H1 (cell line): ENCODE measurements around the gene OLR1. TPM values are rescaled to one million over a fixed set of nuclear protein-coding genes. Genes with fewer than 3 reads are reported as not detected.
A peak's percentile ranks its signal among the peaks of the same experiment; 100 is the strongest.

ENCODE experiments used
- CTCF ChIA-PET: fragments of 300-600 bp; sonication (Branson Sonifier 250); formaldehyde crosslinking; loops from one replicate; lab custom pipeline; 2021; ENCODE audit not compliant: partially characterized antibody; lab: Charles Lee
- POLR2A ChIA-PET: fragments of 300-600 bp; sonication (Branson Sonifier 250); formaldehyde crosslinking; loops from one replicate; lab custom pipeline; 2021; ENCODE audit warnings: inconsistent platforms; ENCODE audit not compliant: partially characterized antibody; lab: Charles Lee
- DNase-seq, 2 experiments: peaks; one replicate each; pipeline versions ENCODE4 v3.0.0 to v3.0.0-alpha.2; 2010 to 2022; ENCODE audit warnings: low spot score in 2 of 2, low read depth in 1 of 2, mixed read lengths in 1 of 2
- FAIRE-seq: peaks from 2 replicates; lab custom pipeline; 2011; peaks lifted over from hg19 to GRCh38; lab: Jason Lieb, UNC
- H2AFZ ChIP-seq: 2 replicates; pipeline ENCODE4 v1.8.1; 2012; ENCODE audit warnings: low read length, inconsistent platforms
- H2AK5ac ChIP-seq: 2 replicates; pipeline ENCODE4 v1.6.1; 2013; ENCODE audit warnings: low read depth, low read length
- H2BK120ac ChIP-seq: replicated peaks from 2 replicates; pipeline ENCODE3; 2013; ENCODE audit warnings: low read depth, low read length, inconsistent platforms
- H2BK12ac ChIP-seq: 2 replicates; pipeline ENCODE4 v1.6.1; 2013; ENCODE audit warnings: low read depth, low read length
- H2BK15ac ChIP-seq: 2 replicates; pipeline ENCODE4 v1.6.1; 2013; ENCODE audit warnings: low read length
- H2BK20ac ChIP-seq: 2 replicates; pipeline ENCODE4 v1.6.1; 2013; ENCODE audit warnings: low read length
- H2BK5ac ChIP-seq: 2 replicates; pipeline ENCODE4 v1.6.1; 2013; ENCODE audit warnings: low read depth, low read length
- H3K14ac ChIP-seq: 2 replicates; pipeline ENCODE4 v1.6.1; 2013; ENCODE audit warnings: inconsistent platforms; ENCODE audit not compliant: insufficient read length
- H3K18ac ChIP-seq: 2 replicates; pipeline ENCODE4 v1.6.1; 2013; ENCODE audit warnings: low read length; ENCODE audit errors: extremely low read depth
- H3K23ac ChIP-seq: 2 replicates; pipeline ENCODE4 v1.6.1; 2013; ENCODE audit warnings: inconsistent platforms; ENCODE audit not compliant: insufficient read length
- H3K23me2 ChIP-seq: 2 replicates; pipeline ENCODE4 v1.6.1; 2013; ENCODE audit warnings: low read depth, low read length
- H3K27ac ChIP-seq: 2 replicates; pipeline ENCODE4 v1.6.1; 2011; ENCODE audit warnings: low read depth, low read length, inconsistent platforms
- H3K27me3 ChIP-seq, 4 experiments: replicated peaks in 1 of 4; 1 replicate in 1 of 4; 2 replicates in 3 of 4; pipeline versions ENCODE4 v1.6.1 to v1.8.1; 2011 to 2013; ENCODE audit warnings: low read length in 3 of 4, mild to moderate bottlenecking in 3 of 4, inconsistent platforms in 2 of 4, mixed read lengths in 2 of 4, moderate library complexity in 1 of 4; ENCODE audit not compliant: control insufficient read depth in 3 of 4, insufficient read depth in 3 of 4; ENCODE audit errors: extremely low read depth in 1 of 4
- H3K36me3 ChIP-seq, 4 experiments: 2 replicates each; pipeline versions ENCODE4 v1.6.1 to v1.8.1; 2011 to 2013; ENCODE audit warnings: mild to moderate bottlenecking in 4 of 4, low read length in 3 of 4, moderate library complexity in 2 of 4, control low read depth in 1 of 4, inconsistent platforms in 1 of 4; ENCODE audit not compliant: insufficient read depth in 4 of 4, control insufficient read depth in 2 of 4
- H3K4ac ChIP-seq: replicated peaks from 2 replicates; pipeline ENCODE3; 2013; ENCODE audit warnings: low read length, low read depth, mixed read lengths, inconsistent platforms; ENCODE audit not compliant: insufficient read length
- H3K4me1 ChIP-seq, 4 experiments: replicated peaks in 1 of 4; 1 replicate in 1 of 4; 2 replicates in 3 of 4; pipeline versions ENCODE4 v1.6.1 to v1.8.1; 2011 to 2013; ENCODE audit warnings: low read length in 3 of 4, inconsistent platforms in 2 of 4, mixed read lengths in 1 of 4; ENCODE audit not compliant: insufficient read depth in 4 of 4, control insufficient read depth in 3 of 4
- H3K4me2 ChIP-seq, 2 experiments: 2 replicates each; pipeline versions ENCODE4 v1.6.1 to v1.8.1; 2011 to 2013; ENCODE audit warnings: low read depth in 2 of 2, low read length in 2 of 2, control low read depth in 1 of 2, inconsistent platforms in 1 of 2, mild to moderate bottlenecking in 1 of 2; ENCODE audit not compliant: insufficient read depth in 1 of 2
- H3K4me3 ChIP-seq, 4 experiments: fragments of 200-600, 300-600 bp in 1 of 4; sonication (generic), shearing (Covaris generic), sonication (Bioruptor Twin) in 1 of 4; 2 replicates each; pipeline versions ENCODE4 v1.5.1 to v1.8.1; 2011 to 2016; ENCODE audit warnings: low read length in 4 of 4, low read depth in 3 of 4, control low read depth in 2 of 4, inconsistent platforms in 2 of 4, mild to moderate bottlenecking in 2 of 4, mixed read lengths in 1 of 4, moderate library complexity in 1 of 4; ENCODE audit not compliant: insufficient read depth in 2 of 4; ENCODE audit errors: extremely low read depth in 1 of 4
- H3K56ac ChIP-seq: replicated peaks from 2 replicates; pipeline ENCODE3; 2013; ENCODE audit warnings: low read depth, mild to moderate bottlenecking, mixed read lengths, low read length, inconsistent platforms; ENCODE audit not compliant: insufficient read length
- H3K79me1 ChIP-seq: 2 replicates; pipeline ENCODE4 v1.6.1; 2013; ENCODE audit warnings: low read depth, low read length, control low read depth
- H3K79me2 ChIP-seq, 2 experiments: 2 replicates each; pipeline versions ENCODE4 v1.6.1 to v1.8.1; 2012 to 2013; ENCODE audit warnings: low read length in 2 of 2, mild to moderate bottlenecking in 2 of 2, inconsistent platforms in 1 of 2; ENCODE audit not compliant: insufficient read depth in 2 of 2, control insufficient read depth in 1 of 2
- H3K9ac ChIP-seq, 4 experiments: replicated peaks in 1 of 4; 1 replicate in 1 of 4; 2 replicates in 3 of 4; pipeline versions ENCODE4 v1.6.1 to v1.8.1; 2011 to 2013; ENCODE audit warnings: low read depth in 3 of 4, low read length in 3 of 4, control low read depth in 2 of 4, mild to moderate bottlenecking in 2 of 4, moderate library complexity in 2 of 4, inconsistent platforms in 1 of 4; ENCODE audit errors: extremely low read depth in 1 of 4
- H3K9me3 ChIP-seq, 2 experiments: 2 replicates each; pipeline versions ENCODE4 v1.6.1 to v1.8.1; 2012 to 2013; ENCODE audit warnings: mild to moderate bottlenecking in 2 of 2, moderate library complexity in 2 of 2, control low read depth in 1 of 2, inconsistent platforms in 1 of 2, low read depth in 1 of 2, low read length in 1 of 2, mixed read lengths in 1 of 2; ENCODE audit not compliant: insufficient read depth in 2 of 2
- H4K20me1 ChIP-seq, 2 experiments: replicated peaks in 1 of 2; 2 replicates each; pipeline versions ENCODE3 to v1.8.1; 2011 to 2013; ENCODE audit warnings: inconsistent platforms in 2 of 2, low read length in 2 of 2, mild to moderate bottlenecking in 1 of 2; ENCODE audit not compliant: insufficient read depth in 2 of 2, control insufficient read depth in 1 of 2
- H4K5ac ChIP-seq: 2 replicates; pipeline ENCODE4 v1.6.1; 2013; ENCODE audit warnings: low read length, low read depth, mixed read lengths, inconsistent platforms; ENCODE audit not compliant: insufficient read length
- H4K8ac ChIP-seq: 2 replicates; pipeline ENCODE4 v1.8.0; 2013; ENCODE audit warnings: mild to moderate bottlenecking, moderate library complexity, low read length, inconsistent platforms; ENCODE audit not compliant: insufficient read depth; ENCODE audit errors: extremely low read depth
- H4K91ac ChIP-seq: replicated peaks from 2 replicates; pipeline ENCODE3; 2013; ENCODE audit warnings: low read length, mixed read lengths, inconsistent platforms; ENCODE audit not compliant: insufficient read length
- CHD1 ChIP-seq: IDR thresholded peaks from 2 replicates; pipeline ENCODE4 v1.6.1; 2012; ENCODE audit warnings: low read depth, low read length, improper control_type of control experiment
- CREB1 ChIP-seq: IDR thresholded peaks from 2 replicates; pipeline ENCODE4 v1.6.1; 2012; ENCODE audit warnings: inconsistent platforms
- CTBP2 ChIP-seq: IDR thresholded peaks from 2 replicates; pipeline ENCODE4 v1.7.0; 2011; ENCODE audit warnings: borderline replicate concordance, mild to moderate bottlenecking, moderate library complexity, mixed read lengths, low read length; ENCODE audit not compliant: insufficient read depth, insufficient read length
- GABPA ChIP-seq: IDR thresholded peaks from 2 replicates; pipeline ENCODE4 v1.6.1; 2011; ENCODE audit warnings: mild to moderate bottlenecking, low read length, moderate library complexity, borderline replicate concordance; ENCODE audit not compliant: insufficient read depth
- KDM4A ChIP-seq: IDR thresholded peaks from one replicate; pipeline ENCODE4 v1.7.1; 2012; ENCODE audit warnings: low read depth, mild to moderate bottlenecking, moderate library complexity, low read length, inconsistent platforms; ENCODE audit not compliant: severe bottlenecking
- POU5F1 ChIP-seq: IDR thresholded peaks from 2 replicates; pipeline ENCODE4 v1.6.1; 2011; ENCODE audit warnings: low read depth, mild to moderate bottlenecking, low read length, moderate library complexity
- YY1 ChIP-seq: IDR thresholded peaks from 2 replicates; pipeline ENCODE4 v1.6.1; 2011; ENCODE audit warnings: low read depth, mild to moderate bottlenecking, low read length
- WGBS, 2 experiments: shearing (Covaris generic) in 1 of 2; methylation state at CpG; one replicate each; pipeline versions ENCODE4 v1.1.6 to v1.1.7; 2013 to 2015; ENCODE audit warnings: low lambda C conversion rate in 2 of 2, mixed read lengths in 2 of 2, inconsistent platforms in 1 of 2, low coverage in 1 of 2, missing lambda C conversion rate in 1 of 2; ENCODE audit not compliant: insufficient replicate concordance in 2 of 2, insufficient coverage in 1 of 2, insufficient read length in 1 of 2; ENCODE audit errors: extremely low coverage in 1 of 2, missing lambda C conversion rate in 1 of 2; 5-methylcytosine and 5-hydroxymethylcytosine counted together
- polyA plus RNA-seq, 7 experiments: library from polyadenylated mRNA; depleted of rRNA in 3 of 7; stranded (reverse) in 5 of 7; unstranded in 2 of 7; fragments of >200 nt in 5 of 7; fragments of 200-250 nt in 2 of 7; gene quantifications; 1 replicate in 5 of 7; 2 replicates in 1 of 7; 4 replicates in 1 of 7; pipeline versions ENCODE4 v1.2.1 to v1.2.3, GENCODE V29; 2011 to 2013; ENCODE audit warnings: missing spikeins in 2 of 7, mixed read lengths in 2 of 7
- total RNA-seq: library from RNA; stranded (reverse); fragmentation: NEBNext Ultra II Directional; extraction: Animal tissue kit (Norgen Biotek cat#: 25700); gene quantifications from 2 replicates; pipeline ENCODE4 v1.2.1, GENCODE V29; 2021
- TF ChIP-seq, protein P1 (sequence below): IDR thresholded peaks from 2 replicates; pipeline ENCODE4 v1.6.1; 2012; ENCODE audit warnings: inconsistent platforms
- TF ChIP-seq, protein P2 (sequence below), 3 experiments: IDR thresholded peaks; 1 replicate in 2 of 3; 2 replicates in 1 of 3; pipeline versions ENCODE4 v1.5.1 to v1.6.1; 2011; ENCODE audit warnings: low read length in 3 of 3, mild to moderate bottlenecking in 3 of 3, inconsistent platforms in 2 of 3, low read depth in 1 of 3, moderate library complexity in 1 of 3; ENCODE audit not compliant: insufficient read depth in 1 of 3; ENCODE audit errors: control extremely low read depth in 1 of 3
- TF ChIP-seq, protein P3 (sequence below): IDR thresholded peaks from 2 replicates; pipeline ENCODE4 v1.6.1; 2011; ENCODE audit warnings: low read length, improper control_type of control experiment

Gene OLR1
- total and polyA plus RNA-seq, 2 of the 8 experiments (the other 6 are each of a cell fraction or from before 2014, with no cell fraction given), result not detected

DNA sequence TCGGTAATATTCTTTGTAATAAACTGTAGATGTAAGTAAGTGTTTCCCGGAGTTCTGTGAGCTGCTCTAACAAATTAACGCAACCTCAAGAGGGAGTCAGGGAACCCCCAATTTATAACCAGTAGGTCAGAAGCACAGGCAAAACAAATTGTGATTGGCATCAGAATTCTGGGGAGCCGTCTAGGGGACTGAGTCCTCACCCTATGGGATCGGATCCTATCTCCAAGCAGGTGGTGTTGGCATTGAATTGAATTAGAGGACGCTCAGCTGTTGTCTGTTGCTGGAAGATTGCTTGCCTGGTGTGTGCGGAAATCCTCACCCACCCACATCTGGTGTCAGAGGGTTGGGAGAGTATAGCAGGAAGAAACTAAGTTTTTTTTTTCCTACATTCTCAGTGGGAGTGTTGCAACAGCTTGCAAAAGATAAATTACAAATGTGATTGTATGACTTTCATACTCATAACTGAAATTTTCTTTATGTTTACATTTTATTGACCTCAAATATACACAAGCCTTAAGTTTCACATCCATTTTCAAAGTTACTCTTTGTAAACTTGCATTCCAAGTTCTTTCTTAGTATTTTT is 12.4 kb upstream of the OLR1 start:
- DNase-seq (no peak), FAIRE-seq (peak; percentile 39)
- no peak overlapping the region for H4K5ac ChIP-seq
- no peaks in the 10 kb centered on the region for H3K79me2 ChIP-seq
- H2AFZ ChIP-seq, result no peak overlapping the region
- H3K9ac ChIP-seq, result no peak overlapping the region
- no peak overlapping the region for H3K18ac ChIP-seq
- no peak overlapping the region for H2AK5ac ChIP-seq
- no peak overlapping the region for H3K4me3 ChIP-seq
- no peaks in the 10 kb centered on the region for H4K20me1 ChIP-seq
- 90% methylated on average over 7 of the region's 7 CpGs; no CpG with 5 or more reads in 1 of the 2 experiments for WGBS, 2 experiments
- no peak overlapping the region for H4K91ac ChIP-seq
- no peak overlapping the region for H3K56ac ChIP-seq
- H3K27ac ChIP-seq, result no peak overlapping the region
- H2BK5ac ChIP-seq, result no peak overlapping the region
- H3K9me3 ChIP-seq, result no peaks in the 10 kb centered on the region
- H3K27me3 ChIP-seq, result no peaks in the 10 kb centered on the region
- no peaks in the 10 kb centered on the region for H3K36me3 ChIP-seq
- no peak overlapping the region for H3K4ac ChIP-seq
- H2BK12ac ChIP-seq, result no peak overlapping the region
- no peak overlapping the region for H2BK15ac ChIP-seq
- ChIA-PET CTCF (no interaction called here), POLR2A (interaction anchor here (0.7 kb wide), 2 partner anchors 20 to 56 kb away, joined by 3 read pairs; no protein-coding TSS in a partner anchor)
- H3K23me2 ChIP-seq, result no peaks in the 10 kb centered on the region
- no peak overlapping the region for H3K4me2 ChIP-seq
- H3K14ac ChIP-seq, result no peak overlapping the region
- H2BK20ac ChIP-seq, result no peak overlapping the region
- H3K4me1 ChIP-seq, result no peaks in the 10 kb centered on the region
- no peak overlapping the region for H2BK120ac ChIP-seq
- H3K23ac ChIP-seq, result no peak overlapping the region
- no peak overlapping the region for H4K8ac ChIP-seq
- H3K79me1 ChIP-seq, result no peaks in the 10 kb centered on the region
- TF ChIP-seq CTBP2, result no peak
- no peak for TF ChIP-seq CHD1
- TF ChIP-seq KDM4A, result no peak
- TF ChIP-seq YY1, result no peak
- no peak for TF ChIP-seq CREB1
- no peak for TF ChIP-seq GABPA
- TF ChIP-seq, protein P1, sequence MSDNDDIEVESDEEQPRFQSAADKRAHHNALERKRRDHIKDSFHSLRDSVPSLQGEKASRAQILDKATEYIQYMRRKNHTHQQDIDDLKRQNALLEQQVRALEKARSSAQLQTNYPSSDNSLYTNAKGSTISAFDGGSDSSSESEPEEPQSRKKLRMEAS, result no peak
- no peak for TF ChIP-seq POU5F1
- TF ChIP-seq, protein P2, sequence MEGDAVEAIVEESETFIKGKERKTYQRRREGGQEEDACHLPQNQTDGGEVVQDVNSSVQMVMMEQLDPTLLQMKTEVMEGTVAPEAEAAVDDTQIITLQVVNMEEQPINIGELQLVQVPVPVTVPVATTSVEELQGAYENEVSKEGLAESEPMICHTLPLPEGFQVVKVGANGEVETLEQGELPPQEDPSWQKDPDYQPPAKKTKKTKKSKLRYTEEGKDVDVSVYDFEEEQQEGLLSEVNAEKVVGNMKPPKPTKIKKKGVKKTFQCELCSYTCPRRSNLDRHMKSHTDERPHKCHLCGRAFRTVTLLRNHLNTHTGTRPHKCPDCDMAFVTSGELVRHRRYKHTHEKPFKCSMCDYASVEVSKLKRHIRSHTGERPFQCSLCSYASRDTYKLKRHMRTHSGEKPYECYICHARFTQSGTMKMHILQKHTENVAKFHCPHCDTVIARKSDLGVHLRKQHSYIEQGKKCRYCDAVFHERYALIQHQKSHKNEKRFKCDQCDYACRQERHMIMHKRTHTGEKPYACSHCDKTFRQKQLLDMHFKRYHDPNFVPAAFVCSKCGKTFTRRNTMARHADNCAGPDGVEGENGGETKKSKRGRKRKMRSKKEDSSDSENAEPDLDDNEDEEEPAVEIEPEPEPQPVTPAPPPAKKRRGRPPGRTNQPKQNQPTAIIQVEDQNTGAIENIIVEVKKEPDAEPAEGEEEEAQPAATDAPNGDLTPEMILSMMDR (IDR thresholded peaks at IDR 0.05; ENCODE audit: control extremely low read depth in 1 of 3, insufficient read depth in 1 of 3, low read depth in 1 of 3, low read length in 3 of 3), result no peak
- TF ChIP-seq, protein P3, sequence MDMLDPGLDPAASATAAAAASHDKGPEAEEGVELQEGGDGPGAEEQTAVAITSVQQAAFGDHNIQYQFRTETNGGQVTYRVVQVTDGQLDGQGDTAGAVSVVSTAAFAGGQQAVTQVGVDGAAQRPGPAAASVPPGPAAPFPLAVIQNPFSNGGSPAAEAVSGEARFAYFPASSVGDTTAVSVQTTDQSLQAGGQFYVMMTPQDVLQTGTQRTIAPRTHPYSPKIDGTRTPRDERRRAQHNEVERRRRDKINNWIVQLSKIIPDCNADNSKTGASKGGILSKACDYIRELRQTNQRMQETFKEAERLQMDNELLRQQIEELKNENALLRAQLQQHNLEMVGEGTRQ, result no peak
